Fibroblast of villous mesenchyme (primary cell): ENCODE results near the gene WDR36. TPM values are rescaled to one million over a fixed set of nuclear protein-coding genes. Genes with fewer than 3 reads are reported as not detected.
"Not testable (repeated sequence)": the region's sequence is repeated elsewhere in the genome, so short reads cannot be mapped to it uniquely, and the experiment has no call there.

Experiments used
- DNase-seq: peaks from one replicate; pipeline ENCODE4 v3.0.0-alpha.2; 2010; ENCODE audit warnings: low read depth
- H3K4me3 ChIP-seq: 2 replicates; pipeline ENCODE4 v1.5.1; 2011; ENCODE audit warnings: low read depth, mild to moderate bottlenecking, low read length
- total RNA-seq: library from RNA; depleted of rRNA; stranded (reverse); fragments of >200 nt; gene quantifications from 2 replicates; pipeline ENCODE4 v1.2.3, GENCODE V29; 2012
- TF ChIP-seq, protein P1 (sequence below): IDR thresholded peaks from 2 replicates; pipeline ENCODE4 v1.5.1; 2012; ENCODE audit warnings: low read depth, mild to moderate bottlenecking, low read length; ENCODE audit not compliant: insufficient read depth

WDR36 gene
- total RNA-seq, 1 donor: 61.7 TPM

- DNase-seq: no peak
- no peak overlapping the region for H3K4me3 ChIP-seq
- TF ChIP-seq, protein P1, sequence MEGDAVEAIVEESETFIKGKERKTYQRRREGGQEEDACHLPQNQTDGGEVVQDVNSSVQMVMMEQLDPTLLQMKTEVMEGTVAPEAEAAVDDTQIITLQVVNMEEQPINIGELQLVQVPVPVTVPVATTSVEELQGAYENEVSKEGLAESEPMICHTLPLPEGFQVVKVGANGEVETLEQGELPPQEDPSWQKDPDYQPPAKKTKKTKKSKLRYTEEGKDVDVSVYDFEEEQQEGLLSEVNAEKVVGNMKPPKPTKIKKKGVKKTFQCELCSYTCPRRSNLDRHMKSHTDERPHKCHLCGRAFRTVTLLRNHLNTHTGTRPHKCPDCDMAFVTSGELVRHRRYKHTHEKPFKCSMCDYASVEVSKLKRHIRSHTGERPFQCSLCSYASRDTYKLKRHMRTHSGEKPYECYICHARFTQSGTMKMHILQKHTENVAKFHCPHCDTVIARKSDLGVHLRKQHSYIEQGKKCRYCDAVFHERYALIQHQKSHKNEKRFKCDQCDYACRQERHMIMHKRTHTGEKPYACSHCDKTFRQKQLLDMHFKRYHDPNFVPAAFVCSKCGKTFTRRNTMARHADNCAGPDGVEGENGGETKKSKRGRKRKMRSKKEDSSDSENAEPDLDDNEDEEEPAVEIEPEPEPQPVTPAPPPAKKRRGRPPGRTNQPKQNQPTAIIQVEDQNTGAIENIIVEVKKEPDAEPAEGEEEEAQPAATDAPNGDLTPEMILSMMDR: no peak
These were observed 40.7 kb downstream of the WDR36 start for GRCh38 chr5:111132731-111133435.

DNA sequence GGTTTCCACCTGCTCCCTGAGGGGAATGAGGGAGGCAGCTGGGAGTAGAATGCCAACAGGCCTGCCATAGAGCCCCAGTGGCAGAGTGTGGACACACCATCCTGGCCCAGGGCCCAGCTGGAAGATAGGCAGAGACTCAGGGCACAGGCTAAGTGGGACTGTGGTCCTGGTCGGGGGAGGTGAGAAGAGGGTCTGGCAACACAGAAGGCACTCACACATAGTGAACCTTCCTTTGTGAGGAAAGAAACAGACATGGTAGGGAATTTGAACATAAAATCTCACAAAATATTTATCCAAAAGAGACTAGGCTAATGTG lies 41.2 kb downstream of the WDR36 start:
- DNase-seq: no peak
- TF ChIP-seq, protein P1: no peak
- H3K4me3 ChIP-seq: no peak overlapping the region

GRCh38 chr5:111134087-111134486 lies 41.9 kb downstream of the WDR36 start:
- TF ChIP-seq, protein P1: no peak
- H3K4me3 ChIP-seq: no peak overlapping the region
- DNase-seq: peak; percentile 35

GRCh38 chr5:111134864-111135263 lies 42.7 kb downstream of the WDR36 start:
- TF ChIP-seq, protein P1: no peak
- DNase-seq: no peak
- no peak overlapping the region for H3K4me3 ChIP-seq

- H3K4me3 ChIP-seq: no peak overlapping the region
- no peak for DNase-seq
- TF ChIP-seq, protein P1: no peak
These were observed 43.2 kb downstream of the WDR36 start for GRCh38 chr5:111135363-111135762.

GRCh38 chr5:111135946-111136345 lies 43.8 kb downstream of the WDR36 start:
- H3K4me3 ChIP-seq: no peak overlapping the region
- no peak for DNase-seq
- TF ChIP-seq, protein P1: no peak

DNA sequence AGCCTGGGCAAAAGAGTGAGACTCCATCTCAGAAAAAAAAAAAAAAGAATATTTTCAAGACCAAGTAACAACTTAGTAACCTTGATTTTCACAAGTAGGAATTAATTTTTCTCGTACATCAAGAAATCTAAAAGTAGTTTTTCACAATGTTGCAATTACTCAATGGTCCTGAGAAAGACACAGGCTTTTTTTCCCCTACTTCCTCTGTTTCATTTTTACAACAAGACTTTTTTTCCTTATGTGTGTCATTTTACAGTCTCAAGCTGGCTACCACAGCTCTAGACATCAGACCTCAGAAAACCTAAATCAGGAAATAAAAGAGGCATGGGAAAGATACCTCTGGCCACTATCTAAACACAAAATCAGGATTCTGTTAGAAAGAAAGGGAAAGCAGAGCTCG lies 45.9 kb downstream of the WDR36 start:
- no peak overlapping the region for H3K4me3 ChIP-seq
- TF ChIP-seq, protein P1: no peak
- DNase-seq: no peak

DNA sequence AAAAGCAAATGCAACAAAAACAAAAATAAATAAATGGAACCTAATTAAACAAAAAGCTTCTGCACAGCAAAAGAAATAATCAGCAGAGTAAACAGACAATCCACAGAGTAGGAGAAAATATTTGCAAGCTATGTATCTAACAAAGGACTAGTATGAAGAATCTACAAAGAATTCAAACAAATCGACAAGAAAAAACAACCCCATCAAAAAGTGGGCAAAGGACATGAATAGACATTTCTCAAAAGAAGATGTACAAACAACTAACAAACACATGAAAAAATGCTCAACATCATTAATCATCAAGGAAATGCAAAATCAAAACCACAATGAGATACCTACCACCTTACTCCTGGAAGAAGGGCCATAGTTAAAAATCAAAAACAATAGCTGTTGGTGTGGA lies 49.3 kb downstream of the WDR36 start:
- H3K4me3 ChIP-seq: not testable (repeated sequence)

More for the DNA sequence above, 49.3 kb downstream of the WDR36 start:
- DNase-seq: not testable (repeated sequence)
